GM19467 (cell line): ENCODE data around the gene SST.

Experiments used
- ATAC-seq: cut with Tn5 transposase; IDR thresholded peaks from one replicate; pipeline ENCODE4 v1.9.1; 2021; ENCODE audit warnings: mild to moderate bottlenecking, moderate library complexity; ENCODE audit not compliant: unreplicated experiment

Gene SST

DNA sequence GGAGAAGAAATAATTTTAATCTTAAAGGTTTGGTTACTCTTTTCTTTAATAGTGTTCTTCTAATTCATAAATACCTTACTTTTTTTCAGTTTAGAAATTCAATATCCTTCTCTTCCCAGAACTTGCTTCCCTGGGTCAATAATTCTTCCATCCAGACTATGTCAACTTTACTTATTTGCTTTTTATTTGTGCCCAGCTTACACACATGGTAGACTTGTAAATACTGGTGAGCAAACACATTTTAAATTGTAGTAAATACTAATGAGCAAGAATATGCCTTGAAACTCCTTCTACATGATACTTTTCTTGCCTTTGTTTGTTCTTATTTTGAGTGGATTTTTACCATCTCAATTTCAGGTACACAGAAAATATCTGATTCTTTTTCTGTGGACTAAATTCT lies 33.7 kb downstream of the SST start:
- no peak for ATAC-seq

DNA sequence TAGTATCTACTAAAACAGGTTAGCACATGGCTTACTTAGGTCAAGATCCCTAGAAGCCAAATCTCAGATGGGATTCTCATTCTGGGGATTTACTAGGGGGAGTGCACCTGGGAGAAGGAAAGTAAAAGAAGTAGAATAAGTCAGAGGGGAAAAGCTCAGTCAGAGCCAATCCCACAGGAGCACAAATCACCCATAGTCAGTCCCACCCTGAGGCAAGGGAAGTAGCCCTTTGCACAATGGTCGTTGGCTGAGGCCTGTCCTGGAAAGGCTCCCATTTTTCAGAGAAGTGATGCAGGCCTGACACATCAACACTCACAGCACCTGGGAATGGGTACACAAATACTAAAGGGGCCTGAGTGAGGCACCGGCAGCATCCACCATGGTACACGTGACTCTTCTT lies 39.8 kb downstream of the SST start:
- ATAC-seq = no peak

GRCh38 chr3:187629711-187630110 lies 40.5 kb downstream of the SST start:
- ATAC-seq = no peak

DNA sequence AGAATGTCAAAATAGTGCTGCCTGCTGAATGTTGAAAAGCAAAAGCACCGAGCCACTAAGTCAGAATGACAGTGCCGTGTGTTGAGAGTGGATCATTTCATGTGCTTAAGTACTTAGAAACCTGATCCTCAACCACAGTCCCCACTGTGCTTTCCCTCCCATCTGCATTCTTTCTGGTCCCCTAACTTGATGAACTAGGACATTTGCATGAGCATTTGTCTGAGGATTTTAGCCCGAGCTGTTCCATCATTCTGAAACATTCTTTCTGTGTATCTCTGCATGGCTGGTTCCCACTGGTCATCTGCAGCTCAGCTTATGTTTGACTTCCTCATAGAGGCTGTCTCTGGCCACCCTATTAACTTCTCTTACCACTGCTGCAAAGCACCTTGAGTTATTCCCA lies 42.0 kb downstream of the SST start:
- no peak for ATAC-seq

DNA sequence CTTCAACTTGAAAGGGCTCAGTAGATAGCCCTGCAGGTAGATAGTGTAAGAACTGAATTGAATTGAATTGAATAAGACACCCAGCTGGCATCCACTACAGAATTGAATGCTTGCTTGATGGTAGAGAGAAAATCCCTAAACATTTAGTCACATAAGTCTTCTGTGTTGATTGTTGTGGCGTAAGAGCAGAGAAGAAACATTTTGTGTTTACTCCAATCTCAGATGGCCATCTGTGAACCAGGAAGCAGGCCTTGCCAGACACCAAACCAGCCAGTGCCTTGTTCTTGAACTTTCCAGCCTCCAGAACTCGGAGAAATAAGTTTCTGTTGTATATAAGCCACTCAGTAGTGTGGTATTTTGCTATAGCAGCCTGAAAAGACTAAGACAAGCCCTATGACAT lies 43.6 kb downstream of the SST start:
- ATAC-seq = no peak

- no peak for ATAC-seq
These were observed 45.6 kb downstream of the SST start for GRCh38 chr3:187624588-187624987.

DNA sequence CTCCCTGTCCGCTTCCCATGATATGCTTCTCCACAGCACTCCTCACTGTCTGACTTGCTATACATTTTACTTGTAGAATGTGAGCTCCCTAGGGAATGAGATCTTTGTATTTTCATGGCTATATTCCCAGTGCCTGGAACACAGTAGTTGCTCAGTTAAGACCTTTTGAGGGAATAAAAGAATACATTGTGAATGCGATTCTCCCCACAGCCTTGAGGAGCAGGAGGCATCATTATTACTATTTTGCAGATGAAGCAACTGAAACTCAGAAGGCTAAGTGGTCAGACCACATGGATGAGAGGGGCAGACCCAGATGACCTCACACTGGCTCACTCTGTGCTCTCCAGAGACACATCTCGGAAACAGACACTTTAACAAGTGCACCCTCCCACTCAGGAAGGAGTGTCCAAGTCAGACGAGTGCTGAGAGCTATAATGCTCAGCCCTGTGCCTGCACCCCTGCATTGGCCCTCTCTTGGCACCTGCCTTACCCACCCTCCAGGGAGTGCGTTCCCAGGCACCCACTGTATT lies 46.8 kb downstream of the SST start:
- no peak for ATAC-seq

DNA sequence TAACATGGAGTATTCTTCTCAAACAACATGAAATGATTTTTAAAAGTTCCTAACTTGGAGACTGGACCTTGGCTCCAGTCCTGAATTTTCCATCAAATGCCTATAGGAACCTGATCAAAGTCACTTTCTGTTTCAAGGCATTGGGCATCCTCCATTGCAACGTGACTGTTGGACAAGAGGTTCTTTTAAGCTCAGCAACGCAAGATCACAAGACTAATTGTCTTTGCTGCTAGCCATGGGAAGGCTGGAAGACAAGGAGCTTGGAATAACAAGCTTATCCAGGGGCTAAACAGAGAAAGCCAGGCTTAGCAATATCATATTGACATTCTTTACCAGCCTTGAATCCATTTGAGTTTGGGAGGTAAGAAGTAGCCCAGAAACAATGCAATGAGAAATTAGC lies 48.3 kb downstream of the SST start:
- no peak for ATAC-seq

DNA sequence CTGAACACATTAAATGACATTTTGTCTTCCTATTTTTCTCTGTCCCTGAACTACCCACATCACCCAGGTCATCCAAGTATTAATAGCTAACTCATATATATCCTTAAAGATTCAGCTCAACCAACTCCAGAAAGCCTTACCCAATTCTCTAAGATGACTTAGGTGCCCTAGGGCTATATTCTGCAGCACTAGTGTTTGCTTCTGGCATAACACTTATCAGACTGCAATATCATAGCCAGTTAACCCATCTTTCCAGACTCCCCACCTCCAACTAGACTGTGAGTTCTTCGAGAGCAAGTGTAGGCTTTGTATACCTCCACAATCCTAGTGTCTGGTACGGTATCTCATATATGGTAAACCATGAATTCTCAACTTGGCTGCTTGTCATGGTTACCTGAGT lies 50.7 kb downstream of the SST start:
- ATAC-seq = no peak
